ENCODE results near the gene NR2C1. TPM values are rescaled to one million over a fixed set of nuclear protein-coding genes. Genes with fewer than 3 reads are reported as not detected.

Gene NR2C1
- total RNA-seq, 4 donors from 2014 or later, result 13.3 to 36.0 (median 19.6) TPM

DNA sequence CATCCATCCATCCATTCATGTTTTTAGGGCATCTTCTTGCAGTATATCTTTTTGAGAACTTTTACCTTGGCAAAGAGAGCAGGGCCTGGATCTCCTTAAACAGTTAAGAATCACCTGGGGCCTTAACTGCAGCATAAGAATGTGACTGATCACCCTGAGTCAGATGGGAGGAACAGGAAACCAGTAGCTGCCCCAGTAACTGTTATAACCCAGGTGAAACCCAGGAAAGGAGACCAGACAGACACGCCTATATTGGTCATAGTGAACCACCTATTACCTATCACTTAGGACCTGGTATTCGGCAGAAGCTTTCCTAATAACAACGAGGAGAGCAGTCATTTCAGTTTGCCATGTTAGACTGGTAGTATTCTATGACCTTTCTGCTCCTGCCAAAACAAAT is 43.4 kb upstream of the NR2C1 start:
- WGBS, 2 donors, result 22 to 31% methylated on average over 3 of the region's 3 CpGs
- H3K36me3 ChIP-seq, result peaks cover 0 to 20% (median 0%) of the 10 kb centered on the region in 3 donors
- intact Hi-C loops (cut with DNase I), result loop anchor here (5.0 kb wide), 3 partner anchors 101 to 416 kb away; partner anchors contain the start of genes FGD6 and VEZT
- H3K27ac ChIP-seq, result peak overlapping the region; percentile 57 to 79 (median 60)
- peaks cover 0 to 30% (median 9%) of the 10 kb centered on the region in 3 donors for H3K4me1 ChIP-seq
- H3K27me3 ChIP-seq, result no peaks in the 10 kb centered on the region
- H3K9me3 ChIP-seq, result no peaks in the 10 kb centered on the region
- TF ChIP-seq, protein P1, sequence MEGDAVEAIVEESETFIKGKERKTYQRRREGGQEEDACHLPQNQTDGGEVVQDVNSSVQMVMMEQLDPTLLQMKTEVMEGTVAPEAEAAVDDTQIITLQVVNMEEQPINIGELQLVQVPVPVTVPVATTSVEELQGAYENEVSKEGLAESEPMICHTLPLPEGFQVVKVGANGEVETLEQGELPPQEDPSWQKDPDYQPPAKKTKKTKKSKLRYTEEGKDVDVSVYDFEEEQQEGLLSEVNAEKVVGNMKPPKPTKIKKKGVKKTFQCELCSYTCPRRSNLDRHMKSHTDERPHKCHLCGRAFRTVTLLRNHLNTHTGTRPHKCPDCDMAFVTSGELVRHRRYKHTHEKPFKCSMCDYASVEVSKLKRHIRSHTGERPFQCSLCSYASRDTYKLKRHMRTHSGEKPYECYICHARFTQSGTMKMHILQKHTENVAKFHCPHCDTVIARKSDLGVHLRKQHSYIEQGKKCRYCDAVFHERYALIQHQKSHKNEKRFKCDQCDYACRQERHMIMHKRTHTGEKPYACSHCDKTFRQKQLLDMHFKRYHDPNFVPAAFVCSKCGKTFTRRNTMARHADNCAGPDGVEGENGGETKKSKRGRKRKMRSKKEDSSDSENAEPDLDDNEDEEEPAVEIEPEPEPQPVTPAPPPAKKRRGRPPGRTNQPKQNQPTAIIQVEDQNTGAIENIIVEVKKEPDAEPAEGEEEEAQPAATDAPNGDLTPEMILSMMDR (IDR thresholded peaks at IDR 0.05), result no peak
- TF ChIP-seq POLR2A (IDR thresholded peaks at IDR 0.05), result no peak
- DNase-seq, result no peak
- no peak overlapping the region for H3K4me3 ChIP-seq

DNA sequence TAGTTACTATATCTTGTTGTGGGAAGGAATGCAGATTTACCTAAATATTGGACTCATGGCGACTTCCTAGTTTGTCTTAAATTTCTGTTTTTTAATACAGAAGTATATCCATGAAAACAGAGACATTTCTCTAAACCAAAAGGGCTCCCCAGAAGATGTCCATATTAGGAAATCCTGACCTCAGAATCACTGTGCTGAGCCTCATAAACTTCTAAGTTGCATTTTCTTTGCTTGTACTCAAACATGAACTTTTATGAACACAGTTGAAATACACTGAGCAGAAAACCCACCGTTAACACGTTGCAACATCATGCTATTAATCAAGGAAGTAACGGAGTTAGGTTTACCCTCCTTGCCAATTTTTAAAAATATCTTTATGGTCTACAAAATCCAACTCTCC is 42.9 kb upstream of the NR2C1 start:
- H3K27ac ChIP-seq, result peak overlapping the region in 3 of 4 donors; percentile 59 to 79 (median 62)
- H3K4me1 ChIP-seq, result peaks cover 0 to 30% (median 9%) of the 10 kb centered on the region in 3 donors
- TF ChIP-seq, protein P1 (IDR thresholded peaks at IDR 0.05), result no peak
- TF ChIP-seq POLR2A (IDR thresholded peaks at IDR 0.05), result no peak

DNA sequence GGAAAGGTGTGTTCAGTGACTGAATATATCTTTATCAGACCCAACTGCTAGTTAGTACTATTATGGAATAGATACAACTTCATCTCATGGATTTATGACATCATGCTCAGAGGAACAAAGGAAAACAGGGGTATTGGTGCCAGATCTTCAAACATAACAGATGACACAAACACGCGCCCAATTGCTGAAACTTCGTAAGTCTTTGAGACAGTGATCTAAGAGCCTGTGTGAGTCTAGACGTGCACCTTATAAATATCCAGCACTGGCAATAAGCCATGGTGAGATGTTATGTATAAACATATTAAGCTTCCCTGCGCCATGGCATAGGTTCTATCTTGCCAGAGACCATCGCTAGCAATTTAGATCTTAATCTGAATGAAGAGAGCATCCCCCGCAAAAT is 42.2 kb upstream of the NR2C1 start:
- Histone ChIP-seq H3K27me3 (no peaks in the 10 kb centered on the region), H3K27ac (peak overlapping the region in 2 of 4 donors; percentile 62 to 79), H3K4me3 (no peak overlapping the region), H3K36me3 (peaks cover 0 to 32% (median 0%) of the 10 kb centered on the region in 3 donors), H3K9me3 (no peaks in the 10 kb centered on the region), H3K4me1 (peaks cover 0 to 30% (median 9%) of the 10 kb centered on the region in 3 donors)
- no peak for TF ChIP-seq POLR2A (IDR thresholded peaks at IDR 0.05)
- TF ChIP-seq, protein P1 (IDR thresholded peaks at IDR 0.05), result no peak
- 61 to 72% methylated on average over 7 of the region's 7 CpGs for WGBS, 2 donors
- DNase-seq, result no peak
- intact Hi-C loops (cut with DNase I), result loop anchor here (5.0 kb wide), 3 partner anchors 102 to 417 kb away; partner anchors contain the start of genes FGD6 and VEZT

More for the DNA sequence above, 42.9 kb upstream of the NR2C1 start:
- peaks cover 0 to 25% (median 0%) of the 10 kb centered on the region in 3 donors for H3K36me3 ChIP-seq
- no peaks in the 10 kb centered on the region for H3K9me3 ChIP-seq
- intact Hi-C loops (cut with DNase I), result loop anchor here (5.0 kb wide), 3 partner anchors 101 to 416 kb away; partner anchors contain the start of genes FGD6 and VEZT
- H3K4me3 ChIP-seq, result no peak overlapping the region
- no peaks in the 10 kb centered on the region for H3K27me3 ChIP-seq
- 27 to 44% methylated on average over 4 of the region's 4 CpGs for WGBS, 2 donors
- no peak for DNase-seq

DNA sequence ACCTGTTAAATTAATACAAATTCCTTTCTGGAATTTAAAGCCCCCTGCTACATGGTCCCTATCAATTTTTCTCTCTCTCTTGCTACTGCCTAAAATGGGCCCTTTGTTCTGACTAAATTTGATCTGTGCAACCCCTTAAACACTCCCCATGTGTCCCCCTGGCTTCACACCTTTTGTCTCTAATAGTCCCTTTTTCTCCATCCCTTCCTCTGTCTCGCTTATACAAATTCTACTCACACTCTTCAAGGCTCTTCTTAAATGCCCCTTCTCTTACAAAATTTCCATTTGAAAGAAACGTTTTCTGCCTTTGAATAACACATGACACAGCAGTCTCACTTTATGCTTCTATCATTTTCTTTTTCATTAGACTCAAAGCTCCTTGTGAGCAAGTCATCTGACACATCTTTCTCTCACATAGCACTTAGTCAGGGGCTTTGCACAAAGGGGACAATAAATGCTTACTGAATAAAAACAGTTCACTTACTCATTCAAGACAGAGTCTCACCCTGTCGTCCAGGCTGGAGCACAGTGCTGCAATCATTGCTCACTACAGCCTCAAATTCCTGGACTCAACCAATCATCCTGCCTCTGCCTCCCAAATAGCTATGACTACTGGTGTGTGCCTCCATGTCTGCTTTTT is 41.5 kb upstream of the NR2C1 start:
- Histone ChIP-seq H3K27me3 (no peaks in the 10 kb centered on the region), H3K27ac (peak overlapping the region in 2 of 4 donors; percentile 62 to 79), H3K4me3 (no peak overlapping the region), H3K36me3 (peaks cover 0 to 38% (median 0%) of the 10 kb centered on the region in 3 donors), H3K9me3 (no peaks in the 10 kb centered on the region), H3K4me1 (peaks cover 0 to 30% (median 9%) of the 10 kb centered on the region in 3 donors)
- intact Hi-C loops (cut with DNase I), result loop anchor here (5.0 kb wide), 3 partner anchors 102 to 417 kb away; partner anchors contain the start of genes FGD6 and VEZT
- DNase-seq, result no peak
- 54 to 55% methylated on average over 3 of the region's 3 CpGs for WGBS, 2 donors
- TF ChIP-seq, protein P1 (IDR thresholded peaks at IDR 0.05), result no peak

DNA sequence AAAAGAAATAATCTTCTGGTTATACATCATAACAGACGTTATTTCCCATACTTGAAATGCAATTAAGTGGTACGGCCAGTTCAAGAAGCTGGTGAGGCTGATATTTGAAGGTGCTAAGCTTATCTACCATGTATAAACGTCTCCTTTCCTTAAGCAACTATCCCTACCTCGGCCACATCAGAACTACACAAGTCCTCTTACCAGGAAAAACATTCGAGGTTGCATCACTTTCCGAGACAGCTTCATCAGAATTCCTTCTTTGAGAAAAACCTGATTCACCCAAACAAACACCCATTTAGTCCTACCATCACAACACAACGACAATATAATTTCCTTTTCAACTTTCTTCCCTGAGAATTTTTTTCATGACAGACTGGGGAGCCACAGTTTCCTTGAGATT is 33.9 kb upstream of the NR2C1 start:
- Histone ChIP-seq H3K4me1 (peaks cover 0 to 13% (median 8%) of the 10 kb centered on the region in 3 donors), H3K9me3 (no peaks in the 10 kb centered on the region), H3K36me3 (peaks cover 0 to 91% (median 0%) of the 10 kb centered on the region in 3 donors), H3K4me3 (no peak overlapping the region), H3K27ac (no peak overlapping the region), H3K27me3 (no peaks in the 10 kb centered on the region)
- DNase-seq, result no peak
- TF ChIP-seq POLR2A (IDR thresholded peaks at IDR 0.05), result no peak
- TF ChIP-seq, protein P1 (IDR thresholded peaks at IDR 0.05), result no peak
- intact Hi-C loops (cut with DNase I), result no loop called here
- 86 to 87% methylated on average over 7 of the region's 7 CpGs for WGBS, 2 donors
